GM19452 (cell line): ENCODE data around the gene C1orf216.
"Not testable (repeated sequence)": the region's sequence is repeated elsewhere in the genome, so short reads cannot be mapped to it uniquely, and the experiment has no call there.

Source experiments
- ATAC-seq: cut with Tn5 transposase; IDR thresholded peaks from one replicate; pipeline ENCODE4 v1.9.1; 2021; ENCODE audit not compliant: unreplicated experiment

C1orf216 gene

GRCh38 chr1:35707601-35708440 is 10.9 kb downstream of the C1orf216 start:
- no peak for ATAC-seq

DNA sequence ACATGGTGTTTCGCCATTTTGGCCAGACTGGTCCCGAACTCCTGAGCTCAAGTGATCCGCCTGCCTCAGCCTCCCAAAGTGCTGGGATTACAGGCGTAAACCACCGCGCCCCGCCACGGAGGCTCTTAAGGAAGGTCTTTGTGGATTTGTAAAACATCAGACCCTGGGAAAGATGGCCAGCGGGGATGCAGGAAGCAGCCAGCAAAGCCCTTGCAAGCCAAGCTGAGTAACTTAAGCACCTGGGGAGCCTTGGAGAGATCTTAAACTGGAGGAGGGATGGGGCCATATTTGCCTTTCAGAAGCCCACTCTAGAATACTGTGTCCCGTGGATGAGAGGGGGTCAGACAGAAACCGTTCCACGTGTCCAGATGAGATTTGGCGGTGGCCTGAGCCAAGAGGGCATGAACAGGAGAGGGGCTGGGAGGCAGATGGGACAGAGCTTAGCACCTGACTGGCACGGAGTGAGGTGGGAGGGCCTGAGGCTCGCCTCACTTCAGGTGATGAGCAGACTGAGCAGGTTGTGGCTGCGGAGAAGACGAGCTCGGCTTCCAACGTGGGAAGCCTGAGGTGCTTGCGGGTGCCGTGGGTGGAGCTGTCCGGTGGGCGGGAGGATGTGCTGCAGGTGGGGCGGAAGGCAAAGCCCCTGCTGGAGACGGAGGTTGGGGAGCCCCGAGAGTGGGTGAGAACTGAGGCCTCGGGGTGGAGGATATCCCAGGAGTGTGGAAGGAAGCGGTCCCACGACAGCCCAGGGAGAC is 11.7 kb downstream of the C1orf216 start:
- ATAC-seq = no peak

- no peak for ATAC-seq
These were observed 16.2 kb downstream of the C1orf216 start for GRCh38 chr1:35702508-35702907.

GRCh38 chr1:35699152-35699551 is 19.5 kb downstream of the C1orf216 start:
- not testable (repeated sequence) for ATAC-seq

DNA sequence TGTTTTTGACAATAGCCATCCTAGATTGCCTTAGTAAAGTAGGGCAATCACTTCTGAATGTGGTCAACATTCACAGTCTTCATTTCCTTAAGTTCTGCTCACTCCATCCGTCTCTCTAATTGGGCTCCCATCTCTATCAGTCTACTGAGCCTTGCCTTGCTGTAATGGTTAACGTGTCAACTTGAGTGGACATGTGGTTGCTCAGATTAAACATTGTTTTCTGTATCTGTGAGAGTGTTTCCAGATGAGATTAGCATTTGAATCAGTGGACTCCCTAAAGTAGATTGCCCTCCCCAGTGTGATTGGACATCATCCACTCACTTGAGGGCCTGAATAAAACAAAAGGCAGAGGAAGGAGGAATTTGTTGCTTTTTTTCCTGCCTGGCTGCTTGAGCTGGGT is 26.4 kb downstream of the C1orf216 start:
- no peak for ATAC-seq

DNA sequence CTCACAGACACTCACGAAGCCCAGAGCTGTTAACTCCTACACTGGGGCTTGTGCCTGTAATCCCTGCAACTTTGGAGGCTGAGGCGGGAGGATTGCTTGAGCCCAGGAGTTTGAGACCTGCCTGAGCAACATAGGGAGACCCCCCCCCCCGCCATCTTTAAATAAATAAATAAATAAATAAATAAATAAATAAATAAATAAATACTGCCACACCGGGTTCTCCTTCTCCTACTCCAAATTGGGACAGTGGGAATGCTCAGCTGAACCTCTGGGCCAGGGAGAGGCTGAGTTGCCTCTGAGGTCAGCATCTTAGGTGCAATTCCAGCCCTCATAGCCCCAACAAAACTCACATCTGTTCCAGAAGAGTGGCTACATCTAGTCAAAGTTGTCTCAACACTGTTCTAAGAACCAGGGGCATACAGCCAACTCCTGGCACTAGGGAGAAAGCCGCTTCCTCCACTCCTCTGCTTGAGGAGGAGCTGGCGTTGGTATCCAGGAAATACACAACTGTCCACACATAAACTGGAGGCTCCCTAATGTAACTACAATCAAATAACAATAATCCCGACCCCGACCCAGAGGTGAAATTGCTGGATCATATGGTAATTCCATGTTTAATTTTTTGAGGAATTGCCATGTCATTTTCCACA is 27.0 kb downstream of the C1orf216 start:
- ATAC-seq = no peak

DNA sequence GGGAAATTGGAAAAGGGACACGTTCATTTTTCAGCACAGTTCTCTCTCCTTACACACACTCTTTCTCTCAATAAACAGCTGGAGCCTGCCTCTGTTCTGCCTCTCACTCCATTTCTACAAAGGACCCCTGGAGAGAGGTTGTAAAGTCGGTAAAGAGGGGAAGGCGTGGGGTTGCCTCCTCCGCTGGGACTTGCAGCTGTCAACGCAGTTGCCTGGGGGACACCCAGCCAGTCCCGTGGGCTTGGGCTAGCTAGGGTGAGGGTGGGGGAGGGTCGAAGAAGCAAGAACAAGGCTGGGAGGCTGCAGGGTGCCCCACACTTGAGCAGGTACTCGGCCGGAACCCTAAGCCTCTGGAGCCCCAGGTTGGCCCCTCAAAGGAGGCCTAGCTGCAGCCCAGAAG is 27.6 kb downstream of the C1orf216 start:
- no peak for ATAC-seq

GRCh38 chr1:35690103-35690502 is 28.6 kb downstream of the C1orf216 start:
- not testable (repeated sequence) for ATAC-seq

- no peak for ATAC-seq
These were observed 30.5 kb downstream of the C1orf216 start for GRCh38 chr1:35688161-35688560.

GRCh38 chr1:35683012-35683411 is 35.7 kb downstream of the C1orf216 start:
- no peak for ATAC-seq

DNA sequence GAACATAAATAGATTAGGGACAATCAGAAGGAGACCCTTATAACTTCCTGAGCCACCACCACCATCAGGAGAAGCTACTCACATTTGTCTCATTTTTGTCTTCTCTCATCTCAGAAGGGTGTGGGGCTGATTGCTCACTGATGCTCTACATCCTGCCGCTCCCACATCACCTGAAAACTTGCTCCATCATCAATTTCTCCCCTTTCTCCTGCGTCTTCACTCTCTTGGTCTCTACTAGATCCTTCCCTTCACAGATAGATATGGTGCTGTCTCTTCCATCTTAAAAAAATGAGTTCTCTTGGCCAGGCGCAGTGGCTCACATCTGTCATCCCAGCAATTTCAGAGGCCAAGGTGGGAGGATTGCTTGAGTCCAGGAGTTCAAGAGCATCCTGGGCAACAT is 38.4 kb downstream of the C1orf216 start:
- no peak for ATAC-seq

DNA sequence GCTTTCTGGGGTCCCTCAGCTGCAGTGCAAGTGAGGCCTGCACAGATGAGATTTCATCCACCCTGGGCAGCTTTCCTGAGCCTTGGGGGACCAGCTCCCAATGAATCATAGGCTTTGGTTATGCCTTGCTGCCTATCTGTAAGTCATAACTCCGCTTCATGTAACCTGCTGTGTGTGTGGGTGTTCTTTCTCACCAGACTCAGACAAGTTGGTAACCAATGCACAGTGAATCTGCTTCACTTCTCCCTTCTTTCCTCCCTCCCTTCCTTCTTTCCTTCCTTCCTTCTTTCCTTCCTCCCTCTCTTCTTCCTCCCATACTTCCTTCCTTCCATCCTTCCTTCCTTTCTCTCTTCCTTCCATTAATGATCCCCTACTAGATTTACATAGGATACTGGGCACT is 42.9 kb downstream of the C1orf216 start:
- ATAC-seq = no peak

DNA sequence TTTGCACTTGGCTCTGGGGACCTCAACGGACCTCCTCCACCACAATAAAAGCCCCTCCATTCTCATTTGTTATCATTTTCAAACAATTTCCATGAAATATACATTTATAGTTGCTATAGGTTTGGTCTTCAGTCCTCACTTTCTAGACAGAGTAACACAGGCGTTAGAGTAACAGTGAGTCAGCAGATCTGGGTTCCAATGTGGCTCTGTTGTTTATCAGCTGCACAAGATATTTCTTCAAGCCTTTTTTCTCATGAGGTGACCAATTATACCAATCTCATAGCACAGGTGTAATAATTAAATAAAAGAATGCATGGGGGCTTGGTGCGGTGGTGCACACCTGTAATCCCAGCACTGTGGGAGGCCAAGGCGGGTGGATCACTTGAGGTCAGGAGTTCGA is 44.6 kb downstream of the C1orf216 start:
- no peak for ATAC-seq

- no peak for ATAC-seq
These were observed 46.6 kb downstream of the C1orf216 start for GRCh38 chr1:35672116-35672515.

GRCh38 chr1:35668506-35668905 is 50.2 kb downstream of the C1orf216 start:
- no peak for ATAC-seq

- no peak for ATAC-seq
These were observed 51.8 kb downstream of the C1orf216 start for GRCh38 chr1:35666916-35667315.

GRCh38 chr1:35666216-35666615 is 52.5 kb downstream of the C1orf216 start:
- ATAC-seq = no peak
